Measurements from ENCODE around the gene KCNIP1. TPM values are rescaled to one million over a fixed set of nuclear protein-coding genes. Genes with fewer than 3 reads are reported as not detected.

KCNIP1 gene
- total RNA-seq, 1 experiment from 2014 or later, result not detected

- Histone ChIP-seq H3K4me1 (ENCODE audit: control insufficient read depth, insufficient read depth, low read length) (no peaks in the 10 kb centered on the region), H3K27ac (ENCODE audit: low read length) (no peak overlapping the region), H3K27me3 (ENCODE audit: control insufficient read depth, insufficient read depth, low read length) (no peaks in the 10 kb centered on the region), H3K36me3 (ENCODE audit: control insufficient read depth, insufficient read depth, low read length) (no peaks in the 10 kb centered on the region), H3K9me3 (ENCODE audit: control insufficient read depth, insufficient read depth, low read depth, low read length) (no peaks in the 10 kb centered on the region), H3K4me3 (ENCODE audit: low read depth in 2 of 2, low read length in 2 of 2) (no peak overlapping the region)
- CTCF ChIA-PET, result no interaction called here
- DNase-seq (ENCODE audit: low read depth, low spot score) (no peak), ATAC-seq (no peak)
- TF ChIP-seq POLR2AphosphoS5 (IDR thresholded peaks at IDR 0.05; ENCODE audit: low read depth, low read length), result no peak
- no peak for TF ChIP-seq CTCF (IDR thresholded peaks at IDR 0.05)
- no peak for TF ChIP-seq TCF7L2 (IDR thresholded peaks at IDR 0.05; ENCODE audit: low read depth, low read length)
- no peak for TF ChIP-seq REST (IDR thresholded peaks at IDR 0.05; ENCODE audit: insufficient read depth in 1 of 2, low read depth in 2 of 2, low read length in 1 of 2)
- TF ChIP-seq SIN3A (IDR thresholded peaks at IDR 0.05; ENCODE audit: borderline replicate concordance, insufficient read depth, low read depth, low read length), result no peak
- no TSS peak for BruUV-seq (replicated peaks)
- in situ Hi-C loops (cut with HindIII; ENCODE audit: low pct_unique_long_range_greater_than_20kb, low sequenced_read_pairs) (no loop called here), intact Hi-C loops (cut with micrococcal nuclease; ENCODE audit: unreplicated experiment) (no loop called here)
- POLR2A ChIA-PET, result no interaction called here
Observed at GRCh38 chr5:170464280-170465127, 39.3 kb upstream of the KCNIP1 start.

- H3K4me3 ChIP-seq (ENCODE audit: low read depth in 2 of 2, low read length in 2 of 2), result no peak overlapping the region
- no peaks in the 10 kb centered on the region for H3K4me1 ChIP-seq (ENCODE audit: control insufficient read depth, insufficient read depth, low read length)
- BruUV-seq (replicated peaks), result no TSS peak
- DNase-seq (ENCODE audit: low read depth, low spot score) (no peak), ATAC-seq (no peak; the same call in 1 of the 2 replicates)
- no peak overlapping the region for H3K27ac ChIP-seq (ENCODE audit: low read length)
- no peaks in the 10 kb centered on the region for H3K27me3 ChIP-seq (ENCODE audit: control insufficient read depth, insufficient read depth, low read length)
- intact Hi-C loops (cut with micrococcal nuclease; ENCODE audit: unreplicated experiment), result no loop called here
- CTCF ChIA-PET, result no interaction called here
- in situ Hi-C loops (cut with HindIII; ENCODE audit: low pct_unique_long_range_greater_than_20kb, low sequenced_read_pairs), result no loop called here
- TF ChIP-seq REST (IDR thresholded peaks at IDR 0.05; ENCODE audit: insufficient read depth in 1 of 2, low read depth in 2 of 2, low read length in 1 of 2) (no peak), SIN3A (IDR thresholded peaks at IDR 0.05; ENCODE audit: borderline replicate concordance, insufficient read depth, low read depth, low read length) (no peak), CTCF (IDR thresholded peaks at IDR 0.05) (no peak), TCF7L2 (IDR thresholded peaks at IDR 0.05; ENCODE audit: low read depth, low read length) (no peak), POLR2AphosphoS5 (IDR thresholded peaks at IDR 0.05; ENCODE audit: low read depth, low read length) (no peak)
- H3K9me3 ChIP-seq (ENCODE audit: control insufficient read depth, insufficient read depth, low read depth, low read length), result no peaks in the 10 kb centered on the region
- H3K36me3 ChIP-seq (ENCODE audit: control insufficient read depth, insufficient read depth, low read length), result no peaks in the 10 kb centered on the region
- POLR2A ChIA-PET, result no interaction called here
Observed at GRCh38 chr5:170466553-170466952, 37.3 kb upstream of the KCNIP1 start.

All from Panc1 (cell line).